ENCODE measurements around the gene PNPLA7. TPM values are rescaled to one million over a fixed set of nuclear protein-coding genes. Genes with fewer than 3 reads are reported as not detected.

PNPLA7 gene
- polyA plus RNA-seq, 1 of the 3 experiments (the other 2 are of a cell fraction), result 0.99 TPM

GRCh38 chr9:137588891-137589290, 38.7 kb upstream of the PNPLA7 start:
- Histone ChIP-seq H3K9me2 (no peaks in the 10 kb centered on the region), H3F3A (replicated peaks; ENCODE audit: insufficient read depth) (no peaks in the 10 kb centered on the region), H3K79me2 (ENCODE audit: insufficient read depth) (peaks cover 21% of the 10 kb centered on the region), H3K9ac (peak overlapping the region; percentile 70; the same call in 1 of the 2 replicates), H3K4me3 (ENCODE audit: low read depth in 2 of 2, low read length in 1 of 2) (peak overlapping the region; percentile 68 to 86), H3K4me1 (ENCODE audit: control insufficient read depth in 1 of 2, insufficient read depth in 2 of 2, low read depth in 1 of 2, low read length in 1 of 2) (peaks cover 9 to 18% of the 10 kb centered on the region in 2 experiments; a peak in 2 of 4 replicates), H3K36me3 (replicated peaks in 1 of 2; ENCODE audit: control insufficient read depth in 1 of 2, insufficient read depth in 2 of 2, low read length in 1 of 2) (peaks cover 9 to 39% of the 10 kb centered on the region in 2 experiments), H3K9me3 (no peaks in the 10 kb centered on the region), H3K27ac (ENCODE audit: low read depth in 2 of 2, low read length in 1 of 2) (no peak overlapping the region), H4K20me1 (ENCODE audit: insufficient read depth) (peaks cover 19% of the 10 kb centered on the region), H3K27me3 (ENCODE audit: insufficient read depth) (no peaks in the 10 kb centered on the region), H3K4me2 (peak overlapping the region; percentile 92), H2AFZ (ENCODE audit: low read depth) (no peak overlapping the region)
- DNase-seq, result no peak
- no peak for TF ChIP-seq MEF2A (IDR thresholded peaks at IDR 0.05; ENCODE audit: borderline replicate concordance, low read depth)
- no peak for TF ChIP-seq RCOR1 (IDR thresholded peaks at IDR 0.05; ENCODE audit: low read length)
- no peak for TF ChIP-seq ZBTB33 (IDR thresholded peaks at IDR 0.05; ENCODE audit: borderline replicate concordance, low read depth)
- no peak for TF ChIP-seq EP300 (IDR thresholded peaks at IDR 0.05; ENCODE audit: borderline replicate concordance in 1 of 2, low read depth in 1 of 2, low read length in 1 of 2)
- TF ChIP-seq GATA2 (CRISPR knock-in tag; IDR thresholded peaks at IDR 0.05), result no peak
- TF ChIP-seq TEAD4 (IDR thresholded peaks at IDR 0.05; ENCODE audit: borderline replicate concordance, insufficient read depth), result no peak
- TF ChIP-seq FOXM1 (IDR thresholded peaks at IDR 0.05; ENCODE audit: low read depth), result no peak
- no peak for TF ChIP-seq YY1 (IDR thresholded peaks at IDR 0.05; ENCODE audit: low read depth)
- no peak for TF ChIP-seq REST (IDR thresholded peaks at IDR 0.05; ENCODE audit: low read depth, low read length)
- WGBS (ENCODE audit: low lambda C conversion rate), result 86% methylated on average over 4 of the region's 6 CpGs
- CTCF ChIA-PET, result interaction anchor here (2.2 kb wide), 1 partner anchor 10 kb away, joined by 27 read pairs; the partner anchor contains the start of gene DPH7
- POLR2A ChIA-PET, result interaction anchor here (1.1 to 1.3 kb wide), 2 partner anchors 30 to 36 kb away, joined by 3 read pairs; partner anchors contain the start of gene EHMT1

GRCh38 chr9:137588311-137588710, 38.1 kb upstream of the PNPLA7 start:
- no peaks in the 10 kb centered on the region for H3K9me3 ChIP-seq
- H3K4me2 ChIP-seq, result no peak overlapping the region
- H3K27me3 ChIP-seq (ENCODE audit: insufficient read depth), result no peaks in the 10 kb centered on the region
- H3K79me2 ChIP-seq (ENCODE audit: insufficient read depth), result peaks cover 21% of the 10 kb centered on the region
- peaks cover 9 to 45% of the 10 kb centered on the region in 2 experiments for H3K36me3 ChIP-seq (replicated peaks in 1 of 2; ENCODE audit: control insufficient read depth in 1 of 2, insufficient read depth in 2 of 2, low read length in 1 of 2)
- no peak overlapping the region for H2AFZ ChIP-seq (ENCODE audit: low read depth)
- peaks cover 19% of the 10 kb centered on the region for H4K20me1 ChIP-seq (ENCODE audit: insufficient read depth)
- CTCF ChIA-PET, result interaction anchor here (0.7 to 2.2 kb wide), 2 partner anchors 9 to 85 kb away, joined by 3 to 27 read pairs; partner anchors contain the start of gene DPH7
- TF ChIP-seq EZH2phosphoT487 (IDR thresholded peaks at IDR 0.05; ENCODE audit: borderline replicate concordance, low read depth) (no peak), SIN3A (IDR thresholded peaks at IDR 0.05; ENCODE audit: borderline replicate concordance, low read depth, low read length) (no peak), RAD21 (IDR thresholded peaks at IDR 0.05; ENCODE audit: low read length) (no peak), YY1 (IDR thresholded peaks at IDR 0.05; ENCODE audit: low read depth) (no peak), JUND (IDR thresholded peaks at IDR 0.05) (no peak), GABPA (IDR thresholded peaks at IDR 0.05; ENCODE audit: low read depth) (no peak), NFIC (IDR thresholded peaks at IDR 0.05; ENCODE audit: borderline replicate concordance) (no peak), ELF1 (IDR thresholded peaks at IDR 0.05) (no peak), TEAD4 (IDR thresholded peaks at IDR 0.05; ENCODE audit: borderline replicate concordance, insufficient read depth) (no peak)
- POLR2A ChIA-PET, result interaction anchor here (1.1 to 1.3 kb wide), 2 partner anchors 30 to 36 kb away, joined by 3 read pairs; partner anchors contain the start of gene EHMT1
- H3K27ac ChIP-seq (ENCODE audit: low read depth in 2 of 2, low read length in 1 of 2), result no peak overlapping the region
- DNase-seq, result no peak
- H3F3A ChIP-seq (replicated peaks; ENCODE audit: insufficient read depth), result no peaks in the 10 kb centered on the region
- no peak overlapping the region for H3K4me3 ChIP-seq (ENCODE audit: low read depth in 2 of 2, low read length in 1 of 2)
- WGBS (ENCODE audit: low lambda C conversion rate), result 95% methylated on average over 8 of the region's 13 CpGs
- H3K9ac ChIP-seq, result no peak overlapping the region
- no peaks in the 10 kb centered on the region for H3K9me2 ChIP-seq
- H3K4me1 ChIP-seq (ENCODE audit: control insufficient read depth in 1 of 2, insufficient read depth in 2 of 2, low read depth in 1 of 2, low read length in 1 of 2), result peaks cover 9 to 18% of the 10 kb centered on the region in 2 experiments; a peak in 2 of 4 replicates

All from SK-N-SH (cell line).